B cell (primary cell): ENCODE measurements around the gene CEP41.

Experiments used
- CTCF ChIP-seq: fragments of 200-600 bp; IDR thresholded peaks from one replicate; pipeline ENCODE4 v1.8.0; 2022; ENCODE audit warnings: antibody characterized with exemption, mild to moderate bottlenecking
- EZH2 ChIP-seq: IDR thresholded peaks from 2 replicates; pipeline ENCODE4 v1.6.1; 2012; ENCODE audit warnings: borderline replicate concordance, low read depth, mild to moderate bottlenecking, moderate library complexity, low read length; ENCODE audit not compliant: insufficient read depth, poor library complexity, severe bottlenecking

- no peak for TF ChIP-seq CTCF
- no peak for TF ChIP-seq EZH2
These were observed 623 bp upstream of the CEP41 start for GRCh38 chr7:130441408-130441869.
